ENCODE data around the gene NFIA. TPM values are rescaled to one million over a fixed set of nuclear protein-coding genes. Genes with fewer than 3 reads are reported as not detected.

The NFIA gene
- total and polyA plus RNA-seq, 4 experiments from 2014 or later, result 5.1 to 7.3 (median 6.7) TPM

DNA sequence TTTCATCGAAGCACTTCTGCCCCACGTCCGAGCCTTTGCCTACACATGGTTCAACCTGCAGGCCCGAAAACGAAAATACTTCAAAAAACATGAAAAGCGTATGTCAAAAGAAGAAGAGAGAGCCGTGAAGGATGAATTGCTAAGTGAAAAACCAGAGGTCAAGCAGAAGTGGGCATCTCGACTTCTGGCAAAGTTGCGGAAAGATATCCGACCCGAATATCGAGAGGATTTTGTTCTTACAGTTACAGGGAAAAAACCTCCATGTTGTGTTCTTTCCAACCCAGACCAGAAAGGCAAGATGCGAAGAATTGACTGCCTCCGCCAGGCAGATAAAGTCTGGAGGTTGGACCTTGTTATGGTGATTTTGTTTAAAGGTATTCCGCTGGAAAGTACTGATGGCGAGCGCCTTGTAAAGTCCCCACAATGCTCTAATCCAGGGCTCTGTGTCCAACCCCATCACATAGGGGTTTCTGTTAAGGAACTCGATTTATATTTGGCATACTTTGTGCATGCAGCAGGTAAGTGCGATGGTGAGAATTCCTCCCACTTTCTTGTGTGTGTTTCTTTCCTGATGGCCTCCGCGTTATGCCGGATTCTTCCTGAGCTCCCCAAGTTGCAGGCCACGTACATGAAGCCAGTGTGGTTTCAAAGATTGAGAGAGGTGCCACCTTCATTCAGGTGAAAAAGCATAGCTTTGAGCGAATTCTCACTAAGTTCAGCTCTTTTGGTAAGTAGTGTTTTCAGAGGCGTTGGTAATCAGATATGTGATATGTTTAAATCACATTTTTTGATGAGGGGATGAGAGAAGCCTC is 6.0 kb downstream of the NFIA start:
- Mint-ChIP-seq H3K27ac (no peak overlapping the region), H3K27me3 (no peaks in the 10 kb centered on the region), H3K9me3 (peaks cover 0 to 2% (median 0%) of the 10 kb centered on the region in 8 donors), H3K4me3 (no peak overlapping the region), H3K4me1 (peaks cover 2 to 10% (median 7%) of the 10 kb centered on the region in 4 donors), H3K36me3 (peaks cover 4 to 13% of the 10 kb centered on the region in 2 donors)
- Histone ChIP-seq H3K4me1 (ENCODE audit: insufficient read depth, low read length) (peaks cover 7% of the 10 kb centered on the region), H3K27ac (ENCODE audit: low read depth, low read length) (no peak overlapping the region), H3K4me3 (ENCODE audit: low read length in 2 of 2) (no peak overlapping the region), H3K27me3 (ENCODE audit: insufficient read depth, low read length) (no peaks in the 10 kb centered on the region), H3K9me3 (ENCODE audit: control insufficient read depth in 1 of 2, low read length in 2 of 2) (no peaks in the 10 kb centered on the region), H3K36me3 (ENCODE audit: insufficient read depth, low read length) (no peaks in the 10 kb centered on the region)
- no peak for DNase-seq
- intact Hi-C loops (cut with micrococcal nuclease), result no loop called here
- POLR2A ChIA-PET (ENCODE audit: partially characterized antibody), result interaction anchor here (0.9 kb wide), 1 partner anchor 11 kb away, joined by 3 read pairs; no protein-coding TSS in a partner anchor
- CTCF ChIA-PET (ENCODE audit: partially characterized antibody), result interaction anchor here (1.3 to 2.1 kb wide), 3 partner anchors 10 to 39 kb away, joined by 3 to 8 read pairs (median 5); no protein-coding TSS in a partner anchor

DNA sequence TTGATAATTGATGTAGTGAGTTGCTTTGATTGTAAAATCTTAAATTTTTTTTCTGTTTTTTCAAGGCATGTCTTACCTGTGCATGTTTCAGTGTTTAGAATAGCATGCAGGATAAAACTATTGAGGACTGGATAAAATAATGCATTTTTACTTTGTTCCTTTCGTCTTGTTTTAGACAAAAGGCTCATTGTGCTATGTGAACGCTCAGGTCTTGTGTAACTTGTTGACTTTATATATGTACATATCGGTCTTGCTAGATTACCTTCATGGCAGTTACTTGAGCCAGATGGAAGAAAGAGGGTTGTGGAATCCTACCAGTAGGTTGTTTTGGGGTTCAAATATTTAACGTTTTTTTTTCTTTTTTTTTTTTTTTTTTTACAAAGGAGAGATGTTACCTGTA is 7.0 kb downstream of the NFIA start:
- Mint-ChIP-seq H3K9me3 (peaks cover 0 to 2% (median 0%) of the 10 kb centered on the region in 8 donors), H3K27me3 (no peaks in the 10 kb centered on the region), H3K36me3 (peaks cover 1 to 13% of the 10 kb centered on the region in 2 donors), H3K27ac (no peak overlapping the region), H3K4me1 (peaks cover under 1 to 5% (median 2%) of the 10 kb centered on the region in 4 donors), H3K4me3 (no peak overlapping the region)
- ChIA-PET CTCF (ENCODE audit: partially characterized antibody) (interaction anchor here (1.3 to 2.1 kb wide), 3 partner anchors 9 to 39 kb away, joined by 3 to 8 read pairs (median 5); no protein-coding TSS in a partner anchor), POLR2A (ENCODE audit: partially characterized antibody) (no interaction called here)
- Histone ChIP-seq H3K4me3 (ENCODE audit: low read length in 2 of 2) (no peak overlapping the region), H3K36me3 (ENCODE audit: insufficient read depth, low read length) (no peaks in the 10 kb centered on the region), H3K27me3 (ENCODE audit: insufficient read depth, low read length) (no peaks in the 10 kb centered on the region), H3K4me1 (ENCODE audit: insufficient read depth, low read length) (peaks cover under 1% of the 10 kb centered on the region), H3K27ac (ENCODE audit: low read depth, low read length) (no peak overlapping the region), H3K9me3 (ENCODE audit: control insufficient read depth in 1 of 2, low read length in 2 of 2) (no peaks in the 10 kb centered on the region)
- no peak for DNase-seq
- intact Hi-C loops (cut with micrococcal nuclease), result no loop called here

DNA sequence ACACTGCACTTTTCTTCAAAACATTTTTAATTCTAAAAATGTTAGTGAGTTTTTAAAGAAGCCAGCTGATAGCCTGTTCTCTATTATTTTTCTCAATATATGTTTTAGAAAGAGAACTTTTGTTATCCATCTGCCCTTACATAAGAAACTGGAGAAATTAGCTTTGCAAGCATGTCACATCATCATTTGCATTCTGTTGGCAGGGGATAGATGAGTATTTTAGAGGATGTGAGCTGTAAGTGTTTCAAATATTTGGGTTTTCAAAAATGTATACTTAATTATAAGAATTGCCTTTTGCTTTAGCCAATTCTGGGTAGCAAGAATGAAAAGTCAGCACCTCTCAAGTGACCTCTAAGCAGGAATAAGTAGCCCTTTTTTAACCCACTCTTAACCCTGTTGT is 7.4 kb downstream of the NFIA start:
- Mint-ChIP-seq H3K4me1 (peaks cover 0 to 5% (median 1%) of the 10 kb centered on the region in 4 donors), H3K27ac (no peak overlapping the region), H3K9me3 (peaks cover 0 to 2% (median 0%) of the 10 kb centered on the region in 8 donors), H3K4me3 (no peak overlapping the region), H3K27me3 (no peaks in the 10 kb centered on the region), H3K36me3 (peaks cover 1 to 13% of the 10 kb centered on the region in 2 donors)
- no peak for DNase-seq
- intact Hi-C loops (cut with micrococcal nuclease), result no loop called here
- POLR2A ChIA-PET (ENCODE audit: partially characterized antibody), result no interaction called here
- no peaks in the 10 kb centered on the region for H3K9me3 ChIP-seq (ENCODE audit: control insufficient read depth in 1 of 2, low read length in 2 of 2)
- no peak overlapping the region for H3K4me3 ChIP-seq (ENCODE audit: low read length in 2 of 2)
- H3K27ac ChIP-seq (ENCODE audit: low read depth, low read length), result no peak overlapping the region
- H3K36me3 ChIP-seq (ENCODE audit: insufficient read depth, low read length), result no peaks in the 10 kb centered on the region
- no peaks in the 10 kb centered on the region for H3K27me3 ChIP-seq (ENCODE audit: insufficient read depth, low read length)
- no peaks in the 10 kb centered on the region for H3K4me1 ChIP-seq (ENCODE audit: insufficient read depth, low read length)
- CTCF ChIA-PET (ENCODE audit: partially characterized antibody), result interaction anchor here (1.3 to 2.1 kb wide), 2 partner anchors 12 to 40 kb away, joined by 5 to 8 read pairs; no protein-coding TSS in a partner anchor

DNA sequence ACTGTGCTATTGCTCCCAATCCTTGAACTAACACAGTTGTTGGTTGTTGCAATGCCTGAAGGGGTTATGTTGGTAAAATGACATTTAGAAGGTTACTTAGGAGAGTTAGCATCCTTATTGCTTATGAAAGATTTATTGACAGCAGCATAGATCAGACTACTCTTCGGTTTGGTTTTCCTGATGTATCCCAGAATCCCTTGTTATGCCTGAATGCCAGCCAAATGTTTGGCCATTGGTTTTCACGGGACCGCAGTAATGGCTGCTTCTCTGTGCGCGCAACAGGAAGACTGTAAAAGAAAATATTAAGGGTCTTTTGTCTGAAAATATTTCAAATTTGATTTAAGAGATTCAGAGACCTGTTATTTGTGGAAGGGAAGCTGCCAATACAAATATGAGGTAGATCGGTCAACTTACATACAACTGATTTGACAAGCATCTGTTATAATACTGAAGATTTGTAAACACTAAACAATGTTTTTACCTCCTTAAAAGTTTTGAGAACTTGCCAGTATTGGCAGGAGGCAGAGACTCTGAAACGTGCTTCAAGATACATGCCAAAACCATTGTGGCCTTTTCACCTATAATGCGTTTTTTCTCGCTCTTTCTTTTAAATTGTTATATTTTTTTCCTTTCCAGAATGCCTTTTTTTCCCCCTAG is 8.3 kb downstream of the NFIA start:
- ChIA-PET POLR2A (ENCODE audit: partially characterized antibody) (no interaction called here), CTCF (ENCODE audit: partially characterized antibody) (no interaction called here)
- Histone ChIP-seq H3K36me3 (ENCODE audit: insufficient read depth, low read length) (no peaks in the 10 kb centered on the region), H3K27me3 (ENCODE audit: insufficient read depth, low read length) (no peaks in the 10 kb centered on the region), H3K4me3 (ENCODE audit: low read length in 2 of 2) (no peak overlapping the region), H3K9me3 (ENCODE audit: control insufficient read depth in 1 of 2, low read length in 2 of 2) (no peaks in the 10 kb centered on the region), H3K27ac (ENCODE audit: low read depth, low read length) (no peak overlapping the region), H3K4me1 (ENCODE audit: insufficient read depth, low read length) (no peaks in the 10 kb centered on the region)
- Mint-ChIP-seq H3K4me1 (peaks cover 0 to 9% (median 2%) of the 10 kb centered on the region in 4 donors), H3K9me3 (peaks cover 0 to 2% (median 0%) of the 10 kb centered on the region in 8 donors), H3K27me3 (no peaks in the 10 kb centered on the region), H3K4me3 (peak overlapping the region in 1 of 8 donors; percentile 59), H3K36me3 (peaks cover 1 to 13% of the 10 kb centered on the region in 2 donors), H3K27ac (no peak overlapping the region)
- no peak for DNase-seq
- intact Hi-C loops (cut with micrococcal nuclease), result no loop called here

DNA sequence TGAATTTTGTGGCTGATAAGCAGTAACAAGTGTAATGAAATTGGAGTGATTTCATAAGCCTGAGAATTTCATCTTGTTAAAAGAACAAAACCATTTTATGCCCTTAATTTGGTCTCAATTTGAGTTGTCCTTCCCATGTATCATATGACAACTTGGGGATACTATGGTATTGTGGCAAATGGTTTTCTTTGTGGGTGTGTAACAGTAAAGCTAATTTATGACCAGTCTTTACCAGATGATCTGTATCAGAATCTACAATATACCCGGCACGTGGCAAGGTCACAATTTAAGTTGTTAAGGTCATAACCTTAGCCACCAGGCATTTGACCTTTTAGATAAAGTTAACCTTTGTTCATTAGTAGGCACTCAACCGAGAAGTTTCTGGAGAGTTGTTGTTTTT is 9.1 kb downstream of the NFIA start:
- DNase-seq, result no peak
- H3K27me3 Mint-ChIP-seq, result no peaks in the 10 kb centered on the region
- peaks cover 0 to 9% (median 2%) of the 10 kb centered on the region in 4 donors for H3K4me1 Mint-ChIP-seq
- no peak overlapping the region for H3K4me3 ChIP-seq (ENCODE audit: low read length in 2 of 2)
- no peak overlapping the region for H3K27ac ChIP-seq (ENCODE audit: low read depth, low read length)
- POLR2A ChIA-PET (ENCODE audit: partially characterized antibody), result interaction anchor here (0.9 kb wide), 1 partner anchor 692 kb away, joined by 3 read pairs; no protein-coding TSS in a partner anchor
- H3K27ac Mint-ChIP-seq, result no peak overlapping the region
- H3K36me3 Mint-ChIP-seq, result peaks cover 1 to 13% of the 10 kb centered on the region in 2 donors
- no peaks in the 10 kb centered on the region for H3K9me3 ChIP-seq (ENCODE audit: control insufficient read depth in 1 of 2, low read length in 2 of 2)
- CTCF ChIA-PET (ENCODE audit: partially characterized antibody), result no interaction called here
- peaks cover 0 to 2% (median 0%) of the 10 kb centered on the region in 8 donors for H3K9me3 Mint-ChIP-seq
- no peaks in the 10 kb centered on the region for H3K36me3 ChIP-seq (ENCODE audit: insufficient read depth, low read length)
- intact Hi-C loops (cut with micrococcal nuclease), result no loop called here
- H3K4me3 Mint-ChIP-seq, result no peak overlapping the region
- no peaks in the 10 kb centered on the region for H3K4me1 ChIP-seq (ENCODE audit: insufficient read depth, low read length)
- no peaks in the 10 kb centered on the region for H3K27me3 ChIP-seq (ENCODE audit: insufficient read depth, low read length)

DNA sequence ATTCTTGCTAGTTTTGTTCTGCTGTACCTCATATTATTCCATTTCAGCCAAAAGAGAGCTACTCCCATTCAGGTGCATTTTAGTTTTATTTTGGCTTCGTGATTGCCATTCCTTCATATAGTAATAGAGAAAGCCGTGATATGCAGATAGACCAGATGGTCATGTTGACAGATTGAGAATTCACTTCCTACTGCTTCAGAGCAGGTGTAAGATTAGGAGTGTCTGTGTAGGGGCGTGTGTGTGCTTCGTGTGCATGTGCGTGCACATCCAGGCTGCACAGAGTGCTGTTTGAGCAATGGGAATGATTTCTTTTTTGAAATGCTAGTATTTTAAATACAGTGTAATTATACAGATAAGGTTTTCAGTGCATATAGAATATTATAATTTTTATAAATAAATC is 10.3 kb downstream of the NFIA start:
- ChIA-PET CTCF (ENCODE audit: partially characterized antibody) (interaction anchor here (1.4 kb wide), 1 partner anchor 42 kb away, joined by 3 read pairs; no protein-coding TSS in a partner anchor), POLR2A (ENCODE audit: partially characterized antibody) (no interaction called here)
- Histone ChIP-seq H3K4me1 (ENCODE audit: insufficient read depth, low read length) (no peaks in the 10 kb centered on the region), H3K9me3 (ENCODE audit: control insufficient read depth in 1 of 2, low read length in 2 of 2) (no peaks in the 10 kb centered on the region), H3K4me3 (ENCODE audit: low read length in 2 of 2) (no peak overlapping the region), H3K27ac (ENCODE audit: low read depth, low read length) (no peak overlapping the region), H3K27me3 (ENCODE audit: insufficient read depth, low read length) (no peaks in the 10 kb centered on the region), H3K36me3 (ENCODE audit: insufficient read depth, low read length) (no peaks in the 10 kb centered on the region)
- Mint-ChIP-seq H3K36me3 (peaks cover 1 to 13% of the 10 kb centered on the region in 2 donors), H3K4me3 (no peak overlapping the region), H3K4me1 (peaks cover 0 to 9% (median 4%) of the 10 kb centered on the region in 4 donors), H3K9me3 (peaks cover 0 to 2% (median 0%) of the 10 kb centered on the region in 8 donors), H3K27me3 (peaks cover 0 to 4% of the 10 kb centered on the region in 2 donors), H3K27ac (no peak overlapping the region)
- intact Hi-C loops (cut with micrococcal nuclease), result no loop called here
- DNase-seq, result no peak

Measured in CD4-positive, alpha-beta memory T cell (primary cell).